ENCODE measurements around the gene ZNF121.

Gene ZNF121

GRCh38 chr19:9538183-9539058 lies 45.9 kb downstream of the ZNF121 start, which contains the start of gene ZNF426:
Gene ZNF426 (minus strand): TSS chr19:9538645. CDS start chr19:9536232, 2,413 bp downstream.
- peak; percentile 84 for DNase-seq (ENCODE audit: low spot score)

- no peak for DNase-seq (ENCODE audit: low spot score)
Observed at GRCh38 chr19:9535934-9536333, 48.4 kb downstream of the ZNF121 start.

GRCh38 chr19:9531933-9532332 lies 52.4 kb downstream of the ZNF121 start:
- DNase-seq (ENCODE audit: low spot score): no peak

GRCh38 chr19:9528757-9529336 lies 55.5 kb downstream of the ZNF121 start:
- DNase-seq (ENCODE audit: low spot score): no peak

GRCh38 chr19:9523885-9524474 lies 60.3 kb downstream of the ZNF121 start:
- no peak for DNase-seq (ENCODE audit: low spot score)

Measured in putamen (tissue), 1 donor.